Bronchial epithelial cell (primary cell): ENCODE measurements around the gene C13orf46. TPM values are rescaled to one million over a fixed set of nuclear protein-coding genes. Genes with fewer than 3 reads are reported as not detected.

ENCODE experiments used
- DNase-seq: peaks from one replicate; pipeline ENCODE4 v3.0.0-alpha.2; 2010; ENCODE audit warnings: low read depth
- FAIRE-seq: peaks from 2 replicates; lab custom pipeline; 2011; peaks lifted over from hg19 to GRCh38; lab: Jason Lieb, UNC
- H3K27me3 ChIP-seq: 2 replicates; pipeline ENCODE4 v1.5.1; 2011; ENCODE audit warnings: low read length; ENCODE audit not compliant: control insufficient read depth, insufficient read depth
- H3K36me3 ChIP-seq: 2 replicates; pipeline ENCODE4 v1.5.1; 2011; ENCODE audit warnings: low read length; ENCODE audit not compliant: control insufficient read depth, insufficient read depth
- H3K4me3 ChIP-seq: 2 replicates; pipeline ENCODE4 v1.5.1; 2011; ENCODE audit warnings: mild to moderate bottlenecking, low read depth, low read length, control low read depth
- total RNA-seq: library from RNA; depleted of rRNA; stranded (reverse); fragments of >200 nt; gene quantifications from 2 replicates; pipeline ENCODE4 v1.2.1, GENCODE V29; 2014
- TF ChIP-seq, protein P1 (sequence below): IDR thresholded peaks from 2 replicates; pipeline ENCODE4 v1.5.1; 2011; ENCODE audit warnings: mild to moderate bottlenecking, moderate library complexity, low read length, control low read depth, inconsistent platforms; ENCODE audit not compliant: insufficient read depth, severe bottlenecking

Gene C13orf46
- total RNA-seq, 1 donor from 2014 or later = not detected

DNA sequence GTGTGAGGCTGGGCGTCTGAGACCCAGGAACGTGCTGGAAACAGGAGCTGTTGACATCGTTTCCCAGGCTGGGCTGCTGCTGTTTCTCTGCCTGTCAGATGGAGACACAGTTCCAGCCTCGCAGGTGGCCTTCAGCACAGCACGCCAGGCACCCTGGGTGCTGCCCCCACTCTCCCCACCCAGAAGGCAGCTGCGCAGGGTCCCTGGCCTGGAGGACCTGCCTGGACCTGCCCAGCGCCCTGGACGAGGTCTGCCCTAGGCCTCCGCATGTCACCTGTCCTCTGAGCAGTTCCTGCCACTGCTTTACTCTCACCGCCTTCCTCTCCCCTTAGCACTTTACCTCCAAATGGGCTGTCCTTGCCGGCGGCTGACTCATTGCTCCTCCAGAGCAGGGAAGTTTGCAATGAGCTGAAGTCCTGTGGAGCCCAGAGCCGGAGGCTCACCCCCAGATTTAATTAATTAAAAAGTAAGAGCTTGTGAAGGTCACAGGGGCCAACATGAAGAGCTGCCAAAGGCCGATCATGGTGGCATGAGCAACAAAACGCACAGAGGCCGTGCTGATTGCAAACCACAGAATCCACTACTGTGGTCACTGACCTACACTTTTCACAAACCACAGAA, 32.2 kb downstream of the C13orf46 start:
- FAIRE-seq (no peak), DNase-seq (peak; percentile 12)
- Histone ChIP-seq H3K36me3 (no peaks in the 10 kb centered on the region), H3K27me3 (peaks cover 3% of the 10 kb centered on the region), H3K4me3 (no peak overlapping the region)
- TF ChIP-seq, protein P1, sequence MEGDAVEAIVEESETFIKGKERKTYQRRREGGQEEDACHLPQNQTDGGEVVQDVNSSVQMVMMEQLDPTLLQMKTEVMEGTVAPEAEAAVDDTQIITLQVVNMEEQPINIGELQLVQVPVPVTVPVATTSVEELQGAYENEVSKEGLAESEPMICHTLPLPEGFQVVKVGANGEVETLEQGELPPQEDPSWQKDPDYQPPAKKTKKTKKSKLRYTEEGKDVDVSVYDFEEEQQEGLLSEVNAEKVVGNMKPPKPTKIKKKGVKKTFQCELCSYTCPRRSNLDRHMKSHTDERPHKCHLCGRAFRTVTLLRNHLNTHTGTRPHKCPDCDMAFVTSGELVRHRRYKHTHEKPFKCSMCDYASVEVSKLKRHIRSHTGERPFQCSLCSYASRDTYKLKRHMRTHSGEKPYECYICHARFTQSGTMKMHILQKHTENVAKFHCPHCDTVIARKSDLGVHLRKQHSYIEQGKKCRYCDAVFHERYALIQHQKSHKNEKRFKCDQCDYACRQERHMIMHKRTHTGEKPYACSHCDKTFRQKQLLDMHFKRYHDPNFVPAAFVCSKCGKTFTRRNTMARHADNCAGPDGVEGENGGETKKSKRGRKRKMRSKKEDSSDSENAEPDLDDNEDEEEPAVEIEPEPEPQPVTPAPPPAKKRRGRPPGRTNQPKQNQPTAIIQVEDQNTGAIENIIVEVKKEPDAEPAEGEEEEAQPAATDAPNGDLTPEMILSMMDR = no peak

DNA sequence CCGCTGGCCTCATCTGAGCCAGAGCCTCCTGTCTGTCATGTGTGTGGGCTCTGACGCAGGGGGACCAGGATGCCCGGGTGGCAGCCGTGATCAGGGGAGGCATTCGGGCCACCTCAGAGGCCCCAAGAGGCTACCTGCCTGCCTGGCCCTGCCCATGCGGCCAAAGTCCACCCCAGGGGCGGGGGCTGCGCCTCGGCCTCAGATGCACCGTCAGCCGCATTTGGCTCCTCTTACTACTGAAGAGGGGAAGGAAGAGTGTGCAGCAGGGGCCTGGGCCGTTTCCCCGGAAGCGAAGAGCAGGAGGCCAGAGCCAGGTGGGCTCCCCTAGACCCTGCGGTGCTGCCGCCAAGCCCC, 34.0 kb downstream of the C13orf46 start:
- H3K27me3 ChIP-seq = peaks cover 3% of the 10 kb centered on the region
- H3K36me3 ChIP-seq = no peaks in the 10 kb centered on the region
- FAIRE-seq (no peak), DNase-seq (no peak)
- TF ChIP-seq, protein P1 = no peak
- no peak overlapping the region for H3K4me3 ChIP-seq

DNA sequence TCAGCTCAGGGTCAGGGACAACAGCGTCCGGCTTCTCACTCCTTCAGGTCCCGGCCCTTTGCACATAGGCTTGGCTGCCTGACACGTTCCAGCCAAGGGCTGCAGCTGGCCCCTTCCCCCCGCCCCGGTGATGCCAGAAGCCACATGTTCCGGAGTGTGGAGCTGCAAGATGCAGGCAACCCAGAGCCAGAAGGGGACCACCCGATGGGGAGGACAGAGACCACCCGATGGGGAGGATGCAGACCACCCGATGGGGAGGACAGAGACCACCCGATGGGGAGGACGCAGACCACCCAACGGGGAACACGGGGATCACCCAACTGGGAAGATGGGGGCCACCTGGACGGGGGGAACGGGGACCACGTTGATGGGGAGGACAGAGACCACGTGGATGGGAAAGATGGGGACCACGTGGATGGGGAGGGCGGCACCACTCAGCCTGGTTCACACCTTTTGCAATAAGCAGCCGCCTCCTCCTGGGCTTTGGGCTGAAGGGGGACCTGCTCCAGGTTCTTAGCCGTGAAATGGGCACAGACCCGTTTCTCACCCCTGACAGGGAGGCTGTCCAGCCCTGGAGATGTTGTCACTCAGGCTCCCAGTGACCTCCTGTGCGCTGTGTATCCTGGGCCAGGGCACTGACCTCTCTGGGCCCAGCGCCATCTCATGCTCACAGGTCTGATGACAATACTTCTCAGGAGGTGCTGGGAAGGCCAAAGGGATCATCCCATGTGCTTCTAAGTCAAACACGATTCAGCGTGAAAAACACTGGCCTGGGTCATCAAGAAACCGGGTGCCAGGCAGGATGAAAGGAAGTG, 34.5 kb downstream of the C13orf46 start:
- DNase-seq (no peak), FAIRE-seq (no peak)
- Histone ChIP-seq H3K4me3 (no peak overlapping the region), H3K27me3 (peaks cover 3% of the 10 kb centered on the region), H3K36me3 (no peaks in the 10 kb centered on the region)
- TF ChIP-seq, protein P1 = no peak

DNA sequence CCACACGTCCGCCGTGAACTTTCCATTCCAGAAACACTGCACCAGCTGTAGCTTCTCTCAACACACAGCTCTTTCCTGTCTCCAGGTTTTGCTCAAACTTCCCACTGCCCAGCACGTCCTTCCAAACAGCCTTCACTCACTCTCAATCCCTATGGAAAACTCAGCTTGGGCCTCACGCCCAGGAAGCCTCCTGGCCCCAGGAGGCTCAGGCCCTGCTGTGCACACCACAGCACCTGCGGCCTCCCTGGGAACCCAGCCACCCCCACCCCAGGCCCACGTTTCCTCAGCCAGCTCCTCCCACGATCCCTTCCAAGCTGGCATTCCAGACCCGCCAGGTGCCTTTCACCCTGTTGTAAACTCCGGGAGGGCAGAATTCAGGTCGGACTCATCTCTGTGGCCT, 35.2 kb downstream of the C13orf46 start:
- TF ChIP-seq, protein P1 = no peak
- DNase-seq (no peak), FAIRE-seq (no peak)
- no peaks in the 10 kb centered on the region for H3K36me3 ChIP-seq
- H3K27me3 ChIP-seq = peaks cover 3% of the 10 kb centered on the region
- H3K4me3 ChIP-seq = no peak overlapping the region

DNA sequence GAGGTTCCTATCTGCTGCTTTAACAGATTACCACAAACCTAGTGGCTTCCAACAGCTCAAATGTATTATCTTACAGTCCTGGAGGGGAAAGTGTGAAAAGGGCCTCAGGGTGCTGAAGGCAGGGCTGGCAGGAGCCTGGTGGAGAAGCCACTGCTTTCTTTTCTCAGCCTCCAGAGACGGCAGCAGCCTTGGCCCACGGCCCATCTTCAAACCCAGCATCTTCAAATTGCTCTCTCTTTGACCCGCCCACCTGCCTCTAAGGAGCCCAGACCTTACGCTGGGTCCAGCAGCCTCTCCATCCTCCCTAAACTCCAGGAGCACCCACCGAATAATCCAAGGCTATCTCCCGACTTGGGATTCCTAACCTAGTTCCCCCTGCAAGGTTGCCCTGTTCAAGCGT, 35.6 kb downstream of the C13orf46 start:
- no peaks in the 10 kb centered on the region for H3K36me3 ChIP-seq
- no peak overlapping the region for H3K4me3 ChIP-seq
- FAIRE-seq (no peak), DNase-seq (no peak)
- TF ChIP-seq, protein P1 = no peak
- H3K27me3 ChIP-seq = peaks cover 3% of the 10 kb centered on the region
